Thyroid gland (tissue), 4 donors: ENCODE measurements around the gene PARG.
"Not testable (repeated sequence)": the region's sequence is repeated elsewhere in the genome, so short reads cannot be mapped to it uniquely, and the experiment has no call there.

Experiments
- POLR2A ChIP-seq, 2 donors: fragments of 450-650 bp; IDR thresholded peaks; one replicate each; pipeline ENCODE4 v1.6.1; 2017; ENCODE audit warnings: antibody characterized with exemption in 2 of 2, mild to moderate bottlenecking in 2 of 2, moderate library complexity in 1 of 2
- TF ChIP-seq, protein P1 (sequence below), 6 experiments: fragments of 200-600 bp in 3 of 6; fragments of 450-650 bp in 3 of 6; sonication (generic) in 3 of 6; IDR thresholded peaks; one replicate each; pipeline ENCODE4 v1.5.1; 2016 to 2019; ENCODE audit warnings: antibody characterized with exemption in 6 of 6, mild to moderate bottlenecking in 2 of 6, inconsistent platforms in 1 of 6, moderate library complexity in 1 of 6

DNA sequence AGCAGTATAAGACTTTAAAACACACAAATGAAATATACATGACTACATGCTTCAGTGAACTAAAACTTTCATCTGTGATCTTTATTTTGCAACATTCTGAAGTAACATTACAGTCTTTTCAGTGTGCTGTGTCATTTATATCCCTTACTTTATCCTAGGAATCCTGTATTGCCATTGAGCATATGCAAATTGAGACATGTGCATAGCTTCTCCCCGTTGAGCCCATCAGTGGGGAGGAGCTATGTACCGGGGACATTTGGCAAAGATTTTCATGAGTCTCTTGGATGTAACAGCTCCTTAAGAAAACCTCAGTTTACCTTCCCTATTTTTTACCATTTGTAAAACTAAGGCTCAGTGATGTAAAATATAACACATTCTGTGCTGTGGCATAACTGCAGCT, 29.6 kb upstream of the PARG start:
- TF ChIP-seq, protein P1, sequence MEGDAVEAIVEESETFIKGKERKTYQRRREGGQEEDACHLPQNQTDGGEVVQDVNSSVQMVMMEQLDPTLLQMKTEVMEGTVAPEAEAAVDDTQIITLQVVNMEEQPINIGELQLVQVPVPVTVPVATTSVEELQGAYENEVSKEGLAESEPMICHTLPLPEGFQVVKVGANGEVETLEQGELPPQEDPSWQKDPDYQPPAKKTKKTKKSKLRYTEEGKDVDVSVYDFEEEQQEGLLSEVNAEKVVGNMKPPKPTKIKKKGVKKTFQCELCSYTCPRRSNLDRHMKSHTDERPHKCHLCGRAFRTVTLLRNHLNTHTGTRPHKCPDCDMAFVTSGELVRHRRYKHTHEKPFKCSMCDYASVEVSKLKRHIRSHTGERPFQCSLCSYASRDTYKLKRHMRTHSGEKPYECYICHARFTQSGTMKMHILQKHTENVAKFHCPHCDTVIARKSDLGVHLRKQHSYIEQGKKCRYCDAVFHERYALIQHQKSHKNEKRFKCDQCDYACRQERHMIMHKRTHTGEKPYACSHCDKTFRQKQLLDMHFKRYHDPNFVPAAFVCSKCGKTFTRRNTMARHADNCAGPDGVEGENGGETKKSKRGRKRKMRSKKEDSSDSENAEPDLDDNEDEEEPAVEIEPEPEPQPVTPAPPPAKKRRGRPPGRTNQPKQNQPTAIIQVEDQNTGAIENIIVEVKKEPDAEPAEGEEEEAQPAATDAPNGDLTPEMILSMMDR (IDR thresholded peaks at IDR 0.05) = not testable (repeated sequence)
- TF ChIP-seq POLR2A (IDR thresholded peaks at IDR 0.05) = not testable (repeated sequence)
